HFFc6 (cell line): ENCODE results near the gene PSMC4. TPM values are rescaled to one million over a fixed set of nuclear protein-coding genes. Genes with fewer than 3 reads are reported as not detected.

Source experiments
- DNase-seq: peaks from one replicate; pipeline ENCODE4 v3.0.0-alpha.2; 2018
- H3K27ac Mint-ChIP-seq: 2 replicates; pipeline ENCODE4 v1.8.0; 2020; ENCODE audit warnings: mild to moderate bottlenecking, mixed read lengths
- H3K27me3 Mint-ChIP-seq: 2 replicates; pipeline ENCODE4 v1.8.0; 2021; ENCODE audit warnings: mild to moderate bottlenecking, moderate library complexity, mixed read lengths; ENCODE audit not compliant: insufficient read depth
- H3K36me3 Mint-ChIP-seq: 2 replicates; pipeline ENCODE4 v1.8.0; 2021; ENCODE audit warnings: low read depth, mixed read lengths
- H3K4me1 Mint-ChIP-seq: 2 replicates; pipeline ENCODE4 v1.8.0; 2020; ENCODE audit warnings: low read depth, mixed read lengths
- H3K4me3 Mint-ChIP-seq: 2 replicates; pipeline ENCODE4 v1.8.0; 2020; ENCODE audit warnings: mild to moderate bottlenecking, moderate library complexity, mixed read lengths
- H3K9me3 Mint-ChIP-seq: 2 replicates; pipeline ENCODE4 v1.8.0; 2020; ENCODE audit warnings: mild to moderate bottlenecking, mixed read lengths
- CTCF ChIP-seq: fragments of 200-600 bp; sonication (generic); IDR thresholded peaks from 2 replicates; pipeline ENCODE4 v1.5.0; 2021; ENCODE audit warnings: antibody characterized with exemption, mild to moderate bottlenecking
- total RNA-seq, 6 experiments: library from RNA; stranded (reverse); fragmentation: NEBNext Ultra II Directional; extraction: Animal tissue kit (Norgen Biotek cat#: 25700); gene quantifications; 2 replicates in 1 of 6; 3 replicates in 5 of 6; pipeline ENCODE4 v1.2.3, GENCODE V29; 2021

PSMC4 gene
- total RNA-seq, 6 experiments from 2014 or later: 124 to 144 (median 133) TPM

- no peak for DNase-seq
- Mint-ChIP-seq H3K36me3 (peaks cover 2% of the 10 kb centered on the region; the same call in 1 of the 2 replicates), H3K4me3 (no peak overlapping the region), H3K4me1 (peaks cover 5% of the 10 kb centered on the region), H3K27ac (no peak overlapping the region), H3K9me3 (no peaks in the 10 kb centered on the region), H3K27me3 (no peaks in the 10 kb centered on the region; the same call in 1 of the 2 replicates)
- TF ChIP-seq CTCF: no peak
Observed at GRCh38 chr19:39963898-39964297, 7.1 kb upstream of the PSMC4 start.

- Mint-ChIP-seq H3K36me3 (peaks cover 14% of the 10 kb centered on the region), H3K4me1 (peaks cover 19% of the 10 kb centered on the region), H3K27ac (no peak overlapping the region), H3K27me3 (peaks cover 6% of the 10 kb centered on the region), H3K4me3 (no peak overlapping the region), H3K9me3 (no peaks in the 10 kb centered on the region)
- no peak for TF ChIP-seq CTCF
- DNase-seq: no peak
Observed at GRCh38 chr19:39966617-39967016, 4.3 kb upstream of the PSMC4 start.

GRCh38 chr19:39967561-39967960 lies 3.4 kb upstream of the PSMC4 start:
- Mint-ChIP-seq H3K4me1 (peaks cover 27% of the 10 kb centered on the region), H3K4me3 (no peak overlapping the region), H3K27me3 (peaks cover 6% of the 10 kb centered on the region), H3K27ac (no peak overlapping the region), H3K36me3 (peaks cover 17% of the 10 kb centered on the region), H3K9me3 (no peaks in the 10 kb centered on the region)
- TF ChIP-seq CTCF: no peak
- DNase-seq: no peak

GRCh38 chr19:39968789-39969188 lies 2.2 kb upstream of the PSMC4 start:
- no peaks in the 10 kb centered on the region for H3K9me3 Mint-ChIP-seq
- H3K27ac Mint-ChIP-seq: peak overlapping the region; percentile 97; the same call in 1 of the 2 replicates
- H3K4me1 Mint-ChIP-seq: peaks cover 27% of the 10 kb centered on the region
- no peak for DNase-seq
- H3K36me3 Mint-ChIP-seq: peaks cover 26% of the 10 kb centered on the region
- TF ChIP-seq CTCF: no peak
- H3K27me3 Mint-ChIP-seq: peaks cover 6% of the 10 kb centered on the region
- H3K4me3 Mint-ChIP-seq: peak overlapping the region; percentile 96

GRCh38 chr19:39969266-39969665 lies 1.7 kb upstream of the PSMC4 start:
- H3K36me3 Mint-ChIP-seq: peaks cover 30% of the 10 kb centered on the region
- H3K27ac Mint-ChIP-seq: peak overlapping the region; percentile 97
- TF ChIP-seq CTCF: no peak
- DNase-seq: no peak
- H3K4me3 Mint-ChIP-seq: peak overlapping the region; percentile 96
- H3K27me3 Mint-ChIP-seq: peaks cover 6% of the 10 kb centered on the region
- H3K4me1 Mint-ChIP-seq: peaks cover 27% of the 10 kb centered on the region
- no peaks in the 10 kb centered on the region for H3K9me3 Mint-ChIP-seq
